AG09319 (cell line): ENCODE measurements around the gene SLIT2.

Experiments used
- DNase-seq: peaks from one replicate; pipeline ENCODE4 v3.0.0-alpha.2; 2010; ENCODE audit warnings: low read depth; ENCODE audit errors: extremely low read depth
- CTCF ChIP-seq: IDR thresholded peaks from 2 replicates; pipeline ENCODE4 v1.5.1; 2011; ENCODE audit warnings: low read depth, mild to moderate bottlenecking, inconsistent platforms, low read length, moderate library complexity

SLIT2 gene

GRCh38 chr4:20273793-20274192 is 22.1 kb downstream of the SLIT2 start:
- no peak for DNase-seq
- TF ChIP-seq CTCF = no peak

GRCh38 chr4:20276848-20277247 is 25.1 kb downstream of the SLIT2 start:
- TF ChIP-seq CTCF = no peak

DNA sequence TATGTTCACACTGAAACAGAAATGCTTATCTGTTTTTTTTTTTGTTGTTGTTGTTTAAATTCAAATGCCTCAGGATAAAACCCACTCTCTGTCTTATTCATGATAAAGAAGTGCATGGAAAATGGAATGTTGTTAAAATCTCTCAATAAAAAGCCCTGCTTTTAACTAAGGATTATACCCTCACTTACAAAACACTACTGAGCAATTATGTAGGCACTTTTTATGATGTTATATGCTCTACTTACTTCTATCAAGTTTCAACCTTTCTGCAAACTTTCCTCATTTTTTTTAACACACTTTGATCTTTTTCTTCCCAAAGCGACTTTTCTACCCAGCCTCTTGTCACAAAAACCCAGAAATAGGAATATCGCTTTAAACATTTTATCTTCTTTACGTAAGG is 26.5 kb downstream of the SLIT2 start:
- no peak for DNase-seq
- TF ChIP-seq CTCF = no peak

More at GRCh38 chr4:20276848-20277247, 25.1 kb downstream of the SLIT2 start:
- DNase-seq = no peak

- no peak for DNase-seq
Measured at GRCh38 chr4:20279381-20279780, 27.7 kb downstream of the SLIT2 start.

GRCh38 chr4:20281453-20281852 is 29.7 kb downstream of the SLIT2 start:
- DNase-seq = no peak
- no peak for TF ChIP-seq CTCF

More at GRCh38 chr4:20279381-20279780, 27.7 kb downstream of the SLIT2 start:
- TF ChIP-seq CTCF = no peak

- no peak for TF ChIP-seq CTCF
- DNase-seq = no peak
Measured at GRCh38 chr4:20283039-20283438, 31.3 kb downstream of the SLIT2 start.

DNA sequence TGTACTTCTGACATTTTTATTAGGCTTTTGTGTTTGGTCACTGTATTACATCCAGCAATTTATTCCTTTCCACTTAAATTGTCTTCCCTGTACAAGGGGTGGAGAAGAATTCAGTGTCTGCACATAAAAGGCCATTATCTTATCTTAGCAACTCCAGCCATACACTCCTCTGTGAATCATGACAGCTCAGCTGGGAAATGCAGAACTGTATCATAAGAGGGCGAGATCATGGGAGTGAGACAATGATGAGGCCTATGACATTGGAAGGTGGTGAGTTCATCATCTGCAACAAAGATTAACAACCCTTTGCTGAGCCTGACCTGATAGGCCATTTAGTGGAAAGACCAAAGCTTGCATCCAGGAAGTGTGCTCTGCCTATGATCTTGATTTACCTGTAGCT is 33.3 kb downstream of the SLIT2 start:
- no peak for DNase-seq
- no peak for TF ChIP-seq CTCF
